ENCODE data around the gene HNRNPH1. TPM values are rescaled to one million over a fixed set of nuclear protein-coding genes. Genes with fewer than 3 reads are reported as not detected.
A peak's percentile ranks its signal among the peaks of the same experiment; 100 is the strongest.
"Not testable (repeated sequence)": the region's sequence is repeated elsewhere in the genome, so short reads cannot be mapped to it uniquely, and the experiment has no call there.

Gene HNRNPH1
- total RNA-seq (2021) = 918 and 972 TPM in 2 replicates
- percentile 100 among the genes with signal in this experiment for Bru-seq, nascent RNA
- percentile 100 among the genes with signal in this experiment for BruChase-seq, experiment 1, labeled RNA remaining after a 2-hour chase
- BruChase-seq, experiment 2, labeled RNA remaining after a 6-hour chase = percentile 100 among the genes with signal in this experiment
- long read RNA-seq, transcript HNRNPH1-203 (14 exons, 2,279 nt) = major isoform, 58 of 251 reads
- long read RNA-seq, transcript HNRNPH1-204 (14 exons, 2,248 nt) = minor isoform, 56 of 251 reads
- long read RNA-seq, transcript HNRNPH1-202 (13 exons, 3,667 nt) = minor isoform, 5 of 251 reads
- long read RNA-seq, partial matches to known transcripts = 29 of 251 reads
- long read RNA-seq, other reads (novel, unspliced or antisense) = 102 of 251 reads

GRCh38 chr5:179623003-179623905 is at the start of gene HNRNPH1:
Gene HNRNPH1, minus strand, starts transcription at chr5:179623671. Its CDS starts 538 bp downstream, at chr5:179623133.
- Histone ChIP-seq H3K36me3 (ENCODE audit: insufficient read depth, low read length, poor library complexity, severe bottlenecking) (peaks cover 44% of the 10 kb centered on the region), H3K9me3 (ENCODE audit: low read depth, low read length, poor library complexity, severe bottlenecking) (no peaks in the 10 kb centered on the region), H3K4me1 (ENCODE audit: insufficient read depth, low read length, poor library complexity, severe bottlenecking) (peaks cover 29% of the 10 kb centered on the region), H3K4me3 (ENCODE audit: low read depth, low read length, poor library complexity, severe bottlenecking) (peak within 1 kb of the TSS; percentile 91), H3K27me3 (replicated peaks; ENCODE audit: insufficient read depth, low read depth, low read length, poor library complexity) (no peaks in the 10 kb centered on the region), H3K27ac (ENCODE audit: low read depth, low read length, poor library complexity, severe bottlenecking) (peak within 1 kb of the TSS; percentile 99)
- intact Hi-C loops (cut with micrococcal nuclease; ENCODE audit: unreplicated experiment) = loop anchor here (1.0 kb wide), 1 partner anchor 109 kb away; the partner anchor contains the start of gene MAML1
- no TSS peak for BruUV-seq (replicated peaks)
- POLR2A ChIA-PET (ENCODE audit: low non-redundant PET) = interaction anchor here (0.5 to 1.4 kb wide), 9 partner anchors 10 to 1548 kb away, joined by 3 to 25 read pairs (median 4); no protein-coding TSS in a partner anchor
- peak; percentile 98 for DNase-seq (ENCODE audit: low spot score)
- CTCF ChIA-PET = no interaction called here
- TF ChIP-seq CTCF (conservative IDR thresholded peaks at IDR 0.05; ENCODE audit: low read depth, low read length) = no peak
- no peak for TF ChIP-seq EZH2 (IDR thresholded peaks at IDR 0.05; ENCODE audit: borderline replicate concordance, low read depth, low read length, poor library complexity, severe bottlenecking)

- no peaks in the 10 kb centered on the region for H3K27me3 ChIP-seq (replicated peaks; ENCODE audit: insufficient read depth, low read depth, low read length, poor library complexity)
- no TSS peak for BruUV-seq (replicated peaks)
- intact Hi-C loops (cut with micrococcal nuclease; ENCODE audit: unreplicated experiment) = no loop called here
- no peaks in the 10 kb centered on the region for H3K9me3 ChIP-seq (ENCODE audit: low read depth, low read length, poor library complexity, severe bottlenecking)
- no peaks in the 10 kb centered on the region for H3K4me1 ChIP-seq (ENCODE audit: insufficient read depth, low read length, poor library complexity, severe bottlenecking)
- POLR2A ChIA-PET (ENCODE audit: low non-redundant PET) = interaction anchor here (0.6 kb wide), 1 partner anchor 45 kb away, joined by 3 read pairs; the partner anchor contains the start of gene HNRNPH1
- H3K36me3 ChIP-seq (ENCODE audit: insufficient read depth, low read length, poor library complexity, severe bottlenecking) = no peaks in the 10 kb centered on the region
- TF ChIP-seq EZH2 (IDR thresholded peaks at IDR 0.05; ENCODE audit: borderline replicate concordance, low read depth, low read length, poor library complexity, severe bottlenecking) (no peak), CTCF (conservative IDR thresholded peaks at IDR 0.05; ENCODE audit: low read depth, low read length) (peak; percentile 67)
- DNase-seq (ENCODE audit: low spot score) = peak; percentile 48
- CTCF ChIA-PET = interaction anchor here (0.5 kb wide), 1 partner anchor 642 kb away, joined by 4 read pairs; no protein-coding TSS in a partner anchor
- no peak overlapping the region for H3K27ac ChIP-seq (ENCODE audit: low read depth, low read length, poor library complexity, severe bottlenecking)
- H3K4me3 ChIP-seq (ENCODE audit: low read depth, low read length, poor library complexity, severe bottlenecking) = no peak overlapping the region
Measured at GRCh38 chr5:179668391-179668790, 44.9 kb upstream of the HNRNPH1 start.

- POLR2A ChIA-PET (ENCODE audit: low non-redundant PET) = not testable (repeated sequence)
Measured at GRCh38 chr5:179661647-179662046, 38.2 kb upstream of the HNRNPH1 start.

GRCh38 chr5:179658179-179658856 is 34.8 kb upstream of the HNRNPH1 start:
- TSS peak; percentile 90 for BruUV-seq (replicated peaks)

More at GRCh38 chr5:179661647-179662046, 38.2 kb upstream of the HNRNPH1 start:
- CTCF ChIA-PET; H3K4me1 ChIP-seq (ENCODE audit: insufficient read depth, low read length, poor library complexity, severe bottlenecking); H3K36me3 ChIP-seq (ENCODE audit: insufficient read depth, low read length, poor library complexity, severe bottlenecking); intact Hi-C loops (cut with micrococcal nuclease; ENCODE audit: unreplicated experiment); H3K9me3 ChIP-seq (ENCODE audit: low read depth, low read length, poor library complexity, severe bottlenecking); H3K27ac ChIP-seq (ENCODE audit: low read depth, low read length, poor library complexity, severe bottlenecking); H3K27me3 ChIP-seq (replicated peaks; ENCODE audit: insufficient read depth, low read depth, low read length, poor library complexity); H3K4me3 ChIP-seq (ENCODE audit: low read depth, low read length, poor library complexity, severe bottlenecking); BruUV-seq (replicated peaks); DNase-seq (ENCODE audit: low spot score): not testable (repeated sequence)

GRCh38 chr5:179657302-179658178 is 34.1 kb upstream of the HNRNPH1 start:
- H3K27me3 ChIP-seq (replicated peaks; ENCODE audit: insufficient read depth, low read depth, low read length, poor library complexity); CTCF ChIA-PET; BruUV-seq (replicated peaks); H3K36me3 ChIP-seq (ENCODE audit: insufficient read depth, low read length, poor library complexity, severe bottlenecking); H3K9me3 ChIP-seq (ENCODE audit: low read depth, low read length, poor library complexity, severe bottlenecking); H3K27ac ChIP-seq (ENCODE audit: low read depth, low read length, poor library complexity, severe bottlenecking); H3K4me1 ChIP-seq (ENCODE audit: insufficient read depth, low read length, poor library complexity, severe bottlenecking); intact Hi-C loops (cut with micrococcal nuclease; ENCODE audit: unreplicated experiment); POLR2A ChIA-PET (ENCODE audit: low non-redundant PET); H3K4me3 ChIP-seq (ENCODE audit: low read depth, low read length, poor library complexity, severe bottlenecking); DNase-seq (ENCODE audit: low spot score): not testable (repeated sequence)

More at GRCh38 chr5:179658179-179658856, 34.8 kb upstream of the HNRNPH1 start:
- H3K27ac ChIP-seq (ENCODE audit: low read depth, low read length, poor library complexity, severe bottlenecking); H3K9me3 ChIP-seq (ENCODE audit: low read depth, low read length, poor library complexity, severe bottlenecking); H3K27me3 ChIP-seq (replicated peaks; ENCODE audit: insufficient read depth, low read depth, low read length, poor library complexity); POLR2A ChIA-PET (ENCODE audit: low non-redundant PET); H3K36me3 ChIP-seq (ENCODE audit: insufficient read depth, low read length, poor library complexity, severe bottlenecking); CTCF ChIA-PET; intact Hi-C loops (cut with micrococcal nuclease; ENCODE audit: unreplicated experiment); H3K4me1 ChIP-seq (ENCODE audit: insufficient read depth, low read length, poor library complexity, severe bottlenecking): not testable (repeated sequence)
- H3K4me3 ChIP-seq (ENCODE audit: low read depth, low read length, poor library complexity, severe bottlenecking) = peak overlapping the region; percentile 58
- peak; percentile 28 for DNase-seq (ENCODE audit: low spot score)
